ENCODE results near the gene RAB20. TPM values are rescaled to one million over a fixed set of nuclear protein-coding genes. Genes with fewer than 3 reads are reported as not detected.
A peak's percentile ranks its signal among the peaks of the same experiment; 100 is the strongest.

The RAB20 gene
- total RNA-seq, 1 donor from 2014 or later: 10.3 TPM

- ATAC-seq (peak; percentile 69), DNase-seq (peak; percentile 85)
- intact Hi-C loops (cut with micrococcal nuclease): no loop called here
These were observed 40.9 kb downstream of the RAB20 start for GRCh38 chr13:110520431-110521295.

- intact Hi-C loops (cut with micrococcal nuclease): no loop called here
- DNase-seq (no peak), ATAC-seq (no peak)
These were observed 42.0 kb downstream of the RAB20 start for GRCh38 chr13:110519506-110519905.

- no peak for DNase-seq
- intact Hi-C loops (cut with micrococcal nuclease): no loop called here
- no peak for ATAC-seq
These were observed 42.5 kb downstream of the RAB20 start for GRCh38 chr13:110519046-110519445.

GRCh38 chr13:110518571-110518970 lies 43.0 kb downstream of the RAB20 start:
- ATAC-seq (no peak), DNase-seq (peak; percentile 46)
- intact Hi-C loops (cut with micrococcal nuclease): no loop called here

- no peak for DNase-seq
- ATAC-seq: no peak
- intact Hi-C loops (cut with micrococcal nuclease): no loop called here
These were observed 43.3 kb downstream of the RAB20 start for GRCh38 chr13:110518226-110518525.

- intact Hi-C loops (cut with micrococcal nuclease): no loop called here
- no peak for DNase-seq
- no peak for ATAC-seq
These were observed 43.9 kb downstream of the RAB20 start for GRCh38 chr13:110517505-110518225.

- DNase-seq (no peak), ATAC-seq (no peak)
- intact Hi-C loops (cut with micrococcal nuclease): no loop called here
These were observed 45.0 kb downstream of the RAB20 start for GRCh38 chr13:110516500-110516899.

GRCh38 chr13:110512198-110512740 lies 49.3 kb downstream of the RAB20 start:
- intact Hi-C loops (cut with micrococcal nuclease): no loop called here
- DNase-seq (no peak), ATAC-seq (no peak)

GRCh38 chr13:110511509-110512181 lies 49.9 kb downstream of the RAB20 start:
- ATAC-seq (no peak), DNase-seq (no peak)
- intact Hi-C loops (cut with micrococcal nuclease): no loop called here

GRCh38 chr13:110509971-110510786 lies 51.3 kb downstream of the RAB20 start:
- DNase-seq (no peak), ATAC-seq (peak; percentile 13)
- intact Hi-C loops (cut with micrococcal nuclease): loop anchor here (10.0 kb wide), 1 partner anchor 55 kb away; the partner anchor contains the start of gene RAB20

GRCh38 chr13:110509478-110509926 lies 52.0 kb downstream of the RAB20 start:
- intact Hi-C loops (cut with micrococcal nuclease): loop anchor here (10.0 kb wide), 1 partner anchor 55 kb away; the partner anchor contains the start of gene RAB20
- DNase-seq (peak; percentile 20), ATAC-seq (peak; percentile 42)

GRCh38 chr13:110507678-110508381 lies 53.7 kb downstream of the RAB20 start:
- ATAC-seq: peak; percentile 80
- peak; percentile 76 for DNase-seq
- intact Hi-C loops (cut with micrococcal nuclease): loop anchor here (10.0 kb wide), 1 partner anchor 57 kb away; the partner anchor contains the start of gene RAB20

- ATAC-seq (peak; percentile 80), DNase-seq (peak; percentile 84)
- intact Hi-C loops (cut with micrococcal nuclease): loop anchor here (10.0 kb wide), 1 partner anchor 58 kb away; the partner anchor contains the start of gene RAB20
These were observed 54.5 kb downstream of the RAB20 start for GRCh38 chr13:110506859-110507566.

- ATAC-seq (no peak), DNase-seq (no peak)
- intact Hi-C loops (cut with micrococcal nuclease): loop anchor here (10.0 kb wide), 1 partner anchor 58 kb away; the partner anchor contains the start of gene RAB20
These were observed 55.1 kb downstream of the RAB20 start for GRCh38 chr13:110506396-110506795.

- no peak for ATAC-seq
- DNase-seq: no peak
- intact Hi-C loops (cut with micrococcal nuclease): loop anchor here (10.0 kb wide), 1 partner anchor 59 kb away; the partner anchor contains the start of gene RAB20
These were observed 55.9 kb downstream of the RAB20 start for GRCh38 chr13:110505594-110505993.

GRCh38 chr13:110503979-110504499 lies 57.5 kb downstream of the RAB20 start:
- no peak for ATAC-seq
- no peak for DNase-seq
- intact Hi-C loops (cut with micrococcal nuclease): loop anchor here (10.0 kb wide), 1 partner anchor 61 kb away; the partner anchor contains the start of gene RAB20

Data from left ventricle myocardium superior (tissue), 1 donor.